Activated naive CD4-positive, alpha-beta T cell treated with anti-CD3 and anti-CD28 coated beads for 36 hours (primary cell): ENCODE measurements around the gene PCSK2. TPM values are rescaled to one million over a fixed set of nuclear protein-coding genes. Genes with fewer than 3 reads are reported as not detected.

Experiments
- CTCF ChIA-PET: fragments of 350-600 bp; sonication (Branson Sonifier 250); formaldehyde crosslinking; loops from one replicate; lab custom pipeline; 2021; ENCODE audit warnings: antibody characterized with exemption; lab: Charles Lee
- DNase-seq: peaks from one replicate; pipeline ENCODE4 v3.0.0-alpha.2; 2020
- H3K27ac Mint-ChIP-seq: one replicate; pipeline ENCODE4 v1.8.0; 2021; ENCODE audit warnings: mild to moderate bottlenecking, mixed read lengths
- H3K27me3 Mint-ChIP-seq: one replicate; pipeline ENCODE4 v1.8.0; 2021; ENCODE audit warnings: low read depth, mixed read lengths
- H3K36me3 Mint-ChIP-seq: one replicate; pipeline ENCODE4 v1.8.0; 2021; ENCODE audit warnings: low read depth, mixed read lengths
- H3K4me1 Mint-ChIP-seq: one replicate; pipeline ENCODE4 v1.8.0; 2021; ENCODE audit warnings: low read depth, mixed read lengths
- H3K4me3 Mint-ChIP-seq: one replicate; pipeline ENCODE4 v1.8.0; 2021; ENCODE audit warnings: mild to moderate bottlenecking, moderate library complexity, mixed read lengths
- H3K9me3 Mint-ChIP-seq: one replicate; pipeline ENCODE4 v1.8.0; 2021; ENCODE audit warnings: mixed read lengths
- intact Hi-C: fragments of 100-400 bp; cut with micrococcal nuclease; formaldehyde crosslinking; loops from one replicate; pipeline ENCODE4 v1.15.1; 2023
- total RNA-seq, 2 experiments: library from RNA; stranded (reverse); gene quantifications; one replicate each; pipeline ENCODE4 v1.2.3, GENCODE V29; 2021

PCSK2 gene
- total RNA-seq, 2 experiments from 2014 or later, result not detected

DNA sequence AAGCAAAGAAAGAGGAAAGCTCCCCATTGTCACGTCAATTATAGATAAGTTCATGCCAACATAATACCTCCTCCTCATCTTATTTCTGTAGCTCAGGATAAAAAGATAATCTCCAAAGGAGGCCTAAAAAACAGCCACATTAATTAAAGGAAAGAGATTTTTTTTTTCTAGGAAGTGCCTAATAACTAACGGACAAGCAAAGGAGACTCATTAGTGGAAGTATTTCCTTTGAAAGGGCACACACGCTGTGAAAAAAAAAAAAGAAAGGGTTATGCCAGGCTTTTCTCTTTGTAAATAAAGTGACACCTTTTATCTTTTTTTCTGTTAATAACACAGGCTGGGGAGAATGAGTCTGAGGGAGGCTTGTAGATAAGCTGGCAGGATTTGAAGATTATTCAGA, 55.7 kb downstream of the PCSK2 start:
- CTCF ChIA-PET, result interaction anchor here (0.8 to 0.9 kb wide), 2 partner anchors 333 to 479 kb away, joined by 3 read pairs; no protein-coding TSS in a partner anchor
- Mint-ChIP-seq H3K27me3 (no peaks in the 10 kb centered on the region), H3K27ac (no peak overlapping the region), H3K36me3 (no peaks in the 10 kb centered on the region), H3K4me1 (no peaks in the 10 kb centered on the region), H3K9me3 (peaks cover 4% of the 10 kb centered on the region), H3K4me3 (no peak overlapping the region)
- intact Hi-C loops, result no loop called here
- no peak for DNase-seq

DNA sequence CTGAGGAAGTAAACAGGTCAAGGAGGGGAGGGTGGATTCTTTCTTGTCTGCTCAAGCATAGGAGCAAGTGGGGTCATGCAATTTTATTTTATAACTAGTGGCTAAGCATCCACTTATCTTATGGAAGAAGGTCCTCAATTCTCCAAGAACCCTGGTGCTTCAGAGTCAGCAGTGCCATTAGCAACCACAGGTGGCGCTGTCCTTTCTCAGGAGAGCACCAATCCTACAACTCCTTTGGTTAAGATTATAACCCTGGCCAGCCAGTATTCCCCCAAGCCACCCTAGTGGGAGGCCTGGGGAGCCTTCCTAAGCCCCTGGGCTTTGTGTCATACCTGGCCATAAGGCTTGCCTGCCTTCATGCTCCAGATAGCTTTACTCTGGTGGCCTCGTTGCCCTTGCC, 60.7 kb downstream of the PCSK2 start:
- Mint-ChIP-seq H3K36me3 (no peaks in the 10 kb centered on the region), H3K4me3 (no peak overlapping the region), H3K27ac (no peak overlapping the region), H3K27me3 (peaks cover 1% of the 10 kb centered on the region), H3K9me3 (no peaks in the 10 kb centered on the region), H3K4me1 (no peaks in the 10 kb centered on the region)
- CTCF ChIA-PET, result interaction anchor here (0.8 kb wide), 1 partner anchor 10 kb away, joined by 3 read pairs; no protein-coding TSS in a partner anchor
- intact Hi-C loops, result no loop called here
- no peak for DNase-seq

- CTCF ChIA-PET, result interaction anchor here (0.8 kb wide), 1 partner anchor 9 kb away, joined by 3 read pairs; no protein-coding TSS in a partner anchor
- H3K36me3 Mint-ChIP-seq, result no peaks in the 10 kb centered on the region
Measured at GRCh38 chr20:17287998-17288397, 61.2 kb downstream of the PCSK2 start.

DNA sequence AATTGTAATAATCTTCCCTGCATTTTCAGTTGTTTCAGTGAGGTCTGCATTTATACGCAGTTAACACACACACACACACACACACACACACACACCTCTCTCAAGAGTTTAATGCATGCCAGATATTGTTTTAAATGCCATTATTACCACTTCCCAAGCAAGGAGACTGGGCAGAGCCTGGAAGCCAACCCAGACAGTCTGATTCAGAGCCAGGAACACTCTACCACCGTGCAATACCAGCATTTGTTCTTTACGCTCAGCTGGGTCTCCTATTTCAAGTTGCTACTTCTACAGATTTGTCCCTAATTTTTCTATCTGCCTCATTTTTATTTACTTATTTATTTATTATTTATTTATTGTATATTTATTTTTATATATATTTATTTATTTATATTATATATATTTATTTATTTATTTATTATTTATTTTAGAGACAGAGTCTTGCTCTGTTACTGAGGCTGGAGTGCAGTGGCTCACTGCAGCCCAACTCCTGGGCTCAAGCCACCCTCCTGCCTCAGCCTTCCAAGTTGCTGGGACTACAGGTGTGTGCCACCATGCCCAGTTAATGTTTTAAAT, 68.4 kb downstream of the PCSK2 start:
- intact Hi-C loops, result no loop called here
- no peaks in the 10 kb centered on the region for H3K9me3 Mint-ChIP-seq
- no peaks in the 10 kb centered on the region for H3K36me3 Mint-ChIP-seq
- DNase-seq, result no peak
- H3K27ac Mint-ChIP-seq, result no peak overlapping the region
- peaks cover 2% of the 10 kb centered on the region for H3K27me3 Mint-ChIP-seq
- H3K4me3 Mint-ChIP-seq, result no peak overlapping the region
- H3K4me1 Mint-ChIP-seq, result no peaks in the 10 kb centered on the region
- CTCF ChIA-PET, result no interaction called here

More at GRCh38 chr20:17287998-17288397, 61.2 kb downstream of the PCSK2 start:
- peaks cover 1% of the 10 kb centered on the region for H3K27me3 Mint-ChIP-seq
- no peak for DNase-seq
- no peak overlapping the region for H3K27ac Mint-ChIP-seq
- no peaks in the 10 kb centered on the region for H3K4me1 Mint-ChIP-seq
- H3K4me3 Mint-ChIP-seq, result no peak overlapping the region
- intact Hi-C loops, result no loop called here
- H3K9me3 Mint-ChIP-seq, result no peaks in the 10 kb centered on the region

DNA sequence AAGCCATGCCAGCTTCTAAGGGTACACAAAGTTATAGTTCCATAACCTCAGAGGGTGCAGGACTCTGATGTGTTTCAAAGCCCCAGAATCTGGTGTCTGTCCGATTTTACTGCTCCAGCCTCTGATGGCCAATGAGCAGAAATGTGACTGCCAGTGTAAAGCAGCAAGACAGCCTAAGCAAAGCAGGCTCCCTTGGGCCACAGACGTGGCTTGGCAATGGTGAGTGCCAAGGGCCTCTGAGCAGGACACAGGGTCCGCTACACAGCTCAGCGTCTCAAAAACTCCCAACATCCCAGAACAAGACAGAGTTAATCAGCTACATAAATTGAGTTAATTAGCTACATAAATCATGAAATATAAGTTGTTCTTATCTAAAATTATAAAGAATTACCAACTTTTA, 69.2 kb downstream of the PCSK2 start:
- H3K27ac Mint-ChIP-seq, result no peak overlapping the region
- H3K9me3 Mint-ChIP-seq, result no peaks in the 10 kb centered on the region
- no peaks in the 10 kb centered on the region for H3K36me3 Mint-ChIP-seq
- no peak for DNase-seq
- H3K4me3 Mint-ChIP-seq, result no peak overlapping the region
- CTCF ChIA-PET, result no interaction called here
- intact Hi-C loops, result no loop called here
- H3K27me3 Mint-ChIP-seq, result peaks cover 2% of the 10 kb centered on the region
- no peaks in the 10 kb centered on the region for H3K4me1 Mint-ChIP-seq

GRCh38 chr20:17298171-17298570, 71.3 kb downstream of the PCSK2 start:
- intact Hi-C loops, result no loop called here
- no peak overlapping the region for H3K27ac Mint-ChIP-seq
- H3K4me3 Mint-ChIP-seq, result no peak overlapping the region
- DNase-seq, result no peak
- H3K36me3 Mint-ChIP-seq, result no peaks in the 10 kb centered on the region
- peaks cover 4% of the 10 kb centered on the region for H3K27me3 Mint-ChIP-seq
- H3K4me1 Mint-ChIP-seq, result no peaks in the 10 kb centered on the region
- CTCF ChIA-PET, result interaction anchor here (1.3 to 1.4 kb wide), 2 partner anchors 10 to 133 kb away, joined by 3 read pairs; no protein-coding TSS in a partner anchor
- H3K9me3 Mint-ChIP-seq, result no peaks in the 10 kb centered on the region

DNA sequence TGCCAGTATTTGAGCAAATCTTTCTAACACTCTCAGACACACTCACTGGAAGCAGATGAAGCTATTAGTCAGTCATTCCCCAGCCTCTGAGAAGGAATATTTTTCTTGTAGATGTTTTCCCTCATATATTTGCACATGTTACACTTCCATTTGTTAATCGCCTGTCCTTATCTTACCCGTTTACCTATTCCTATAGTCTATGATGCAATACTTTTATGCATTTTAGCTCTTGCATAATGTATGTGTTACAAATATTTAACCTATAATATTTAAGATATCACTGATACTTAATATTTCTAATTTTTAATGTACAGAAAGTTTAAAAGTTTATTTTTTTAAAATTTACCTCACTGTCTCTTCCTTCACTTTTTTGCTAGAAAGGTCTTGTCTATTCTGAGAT, 71.9 kb downstream of the PCSK2 start:
- no peak for DNase-seq
- Mint-ChIP-seq H3K27me3 (peaks cover 4% of the 10 kb centered on the region), H3K4me1 (no peaks in the 10 kb centered on the region), H3K36me3 (no peaks in the 10 kb centered on the region), H3K9me3 (no peaks in the 10 kb centered on the region), H3K27ac (no peak overlapping the region), H3K4me3 (no peak overlapping the region)
- CTCF ChIA-PET, result no interaction called here
- intact Hi-C loops, result no loop called here

- Mint-ChIP-seq H3K4me1 (no peaks in the 10 kb centered on the region), H3K36me3 (no peaks in the 10 kb centered on the region), H3K4me3 (no peak overlapping the region), H3K27me3 (peaks cover 4% of the 10 kb centered on the region), H3K9me3 (no peaks in the 10 kb centered on the region), H3K27ac (no peak overlapping the region)
- CTCF ChIA-PET, result no interaction called here
- intact Hi-C loops, result no loop called here
- no peak for DNase-seq
Measured at GRCh38 chr20:17300113-17300512, 73.3 kb downstream of the PCSK2 start.

DNA sequence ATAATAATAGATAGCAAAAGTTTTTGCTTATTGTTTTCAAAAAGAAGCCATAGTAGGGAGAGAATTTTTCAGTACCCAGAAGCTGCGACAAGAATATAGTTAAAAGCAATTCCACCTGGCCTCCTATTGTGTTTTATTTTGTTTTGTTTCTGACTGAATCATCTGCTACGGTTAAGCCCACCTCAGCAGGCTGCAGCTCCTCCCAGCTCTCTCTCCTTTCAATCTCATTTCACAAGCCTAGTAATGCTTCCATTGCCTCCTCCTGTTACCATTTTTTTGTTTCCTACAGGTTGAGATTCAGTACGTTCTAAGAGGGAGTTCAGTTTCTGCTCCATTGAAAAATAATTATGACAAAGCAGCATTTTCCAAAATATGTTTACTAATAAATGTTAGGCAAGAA, 77.9 kb downstream of the PCSK2 start:
- intact Hi-C loops, result no loop called here
- Mint-ChIP-seq H3K4me3 (no peak overlapping the region), H3K9me3 (no peaks in the 10 kb centered on the region), H3K4me1 (no peaks in the 10 kb centered on the region), H3K27me3 (peaks cover 1% of the 10 kb centered on the region), H3K27ac (no peak overlapping the region), H3K36me3 (no peaks in the 10 kb centered on the region)
- CTCF ChIA-PET, result no interaction called here
- no peak for DNase-seq

DNA sequence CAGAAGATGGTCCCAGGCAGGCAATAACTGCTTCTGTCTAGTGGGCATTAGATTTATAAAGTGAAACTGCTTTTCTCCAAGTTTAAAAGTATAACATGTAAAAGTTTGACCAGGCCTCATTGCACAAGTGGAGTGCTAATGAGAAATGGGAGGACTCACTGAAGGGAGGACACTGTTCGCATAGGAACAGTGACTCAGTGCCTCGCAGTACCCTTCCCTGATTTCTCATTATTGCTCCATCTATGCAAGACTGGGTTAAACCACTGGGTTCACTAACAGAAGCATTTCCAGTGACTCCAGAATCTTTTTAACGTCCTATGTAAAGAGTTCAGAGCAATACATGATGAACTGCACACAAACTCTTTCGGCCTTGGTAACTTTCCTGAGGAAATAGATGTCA, 79.6 kb downstream of the PCSK2 start:
- H3K9me3 Mint-ChIP-seq, result no peaks in the 10 kb centered on the region
- intact Hi-C loops, result no loop called here
- peaks cover 1% of the 10 kb centered on the region for H3K27me3 Mint-ChIP-seq
- no peaks in the 10 kb centered on the region for H3K4me1 Mint-ChIP-seq
- no peaks in the 10 kb centered on the region for H3K36me3 Mint-ChIP-seq
- H3K27ac Mint-ChIP-seq, result no peak overlapping the region
- no peak overlapping the region for H3K4me3 Mint-ChIP-seq
- CTCF ChIA-PET, result no interaction called here
- no peak for DNase-seq

- H3K36me3 Mint-ChIP-seq, result no peaks in the 10 kb centered on the region
- H3K4me1 Mint-ChIP-seq, result no peaks in the 10 kb centered on the region
- peaks cover 26% of the 10 kb centered on the region for H3K27me3 Mint-ChIP-seq
- H3K27ac Mint-ChIP-seq, result no peak overlapping the region
- intact Hi-C loops, result no loop called here
- no peak overlapping the region for H3K4me3 Mint-ChIP-seq
- CTCF ChIA-PET, result no interaction called here
- DNase-seq, result no peak
- no peaks in the 10 kb centered on the region for H3K9me3 Mint-ChIP-seq
Measured at GRCh38 chr20:17314264-17314663, 87.4 kb downstream of the PCSK2 start.

- Mint-ChIP-seq H3K36me3 (no peaks in the 10 kb centered on the region), H3K9me3 (no peaks in the 10 kb centered on the region), H3K27ac (no peak overlapping the region), H3K4me1 (no peaks in the 10 kb centered on the region), H3K4me3 (no peak overlapping the region), H3K27me3 (peaks cover 26% of the 10 kb centered on the region)
- no peak for DNase-seq
- intact Hi-C loops, result no loop called here
- CTCF ChIA-PET, result no interaction called here
Measured at GRCh38 chr20:17315407-17316231, 88.8 kb downstream of the PCSK2 start.
